HG02943 (cell line): ENCODE measurements around the gene STAM.
"Not testable (repeated sequence)": the region's sequence is repeated elsewhere in the genome, so short reads cannot be mapped to it uniquely, and the experiment has no call there.

ENCODE experiments used
- ATAC-seq: cut with Tn5 transposase; IDR thresholded peaks from one replicate; pipeline ENCODE4 v1.9.1; 2021; ENCODE audit warnings: mild to moderate bottlenecking, low read depth, moderate library complexity; ENCODE audit not compliant: unreplicated experiment

The STAM gene

GRCh38 chr10:17643755-17644484 is at the start of gene STAM:
Gene STAM, plus strand, starts transcription at chr10:17644151. Its CDS starts 189 bp downstream, at chr10:17644340.
- peak; percentile 93 for ATAC-seq

DNA sequence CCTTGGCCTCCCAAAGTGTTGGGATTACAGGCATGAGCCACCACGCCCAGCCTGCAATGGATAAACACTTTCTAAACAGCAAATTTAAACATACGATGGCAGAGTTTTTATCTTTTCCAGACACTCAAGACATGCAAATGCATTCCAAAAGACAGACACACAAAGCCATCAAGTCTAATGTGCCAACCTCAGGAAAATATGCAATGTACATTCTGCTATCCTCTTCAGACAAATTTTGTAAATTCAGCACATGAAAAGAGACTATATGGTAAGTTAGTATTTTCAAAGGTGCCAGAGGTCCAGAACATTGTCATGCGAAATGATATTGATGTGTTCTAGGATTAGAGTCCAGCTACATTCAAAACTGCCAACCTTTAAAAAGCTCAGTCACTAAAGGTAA is 46.6 kb upstream of the STAM start:
- ATAC-seq, result no peak

- ATAC-seq, result no peak
Observed at GRCh38 chr10:17599089-17599488, 44.9 kb upstream of the STAM start.

DNA sequence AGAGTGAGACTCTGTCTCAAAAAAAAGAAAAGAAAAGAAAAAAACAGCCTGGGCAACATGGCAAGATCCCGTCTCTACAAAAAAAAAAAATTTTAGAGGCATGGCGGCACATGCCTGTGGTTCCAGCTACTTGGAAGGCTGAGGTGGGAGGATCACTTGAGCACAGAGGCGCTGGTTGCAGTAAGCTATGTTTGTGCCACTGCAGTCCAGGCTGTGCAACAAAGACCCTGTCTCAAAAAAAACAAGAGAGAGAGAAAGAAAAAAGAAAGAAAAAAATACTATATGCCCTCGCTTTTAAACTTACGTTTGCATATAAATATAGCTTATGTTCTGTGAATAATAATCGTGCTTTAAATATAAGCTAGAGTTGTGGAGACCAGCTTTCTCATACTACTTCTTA is 38.0 kb upstream of the STAM start:
- no peak for ATAC-seq

DNA sequence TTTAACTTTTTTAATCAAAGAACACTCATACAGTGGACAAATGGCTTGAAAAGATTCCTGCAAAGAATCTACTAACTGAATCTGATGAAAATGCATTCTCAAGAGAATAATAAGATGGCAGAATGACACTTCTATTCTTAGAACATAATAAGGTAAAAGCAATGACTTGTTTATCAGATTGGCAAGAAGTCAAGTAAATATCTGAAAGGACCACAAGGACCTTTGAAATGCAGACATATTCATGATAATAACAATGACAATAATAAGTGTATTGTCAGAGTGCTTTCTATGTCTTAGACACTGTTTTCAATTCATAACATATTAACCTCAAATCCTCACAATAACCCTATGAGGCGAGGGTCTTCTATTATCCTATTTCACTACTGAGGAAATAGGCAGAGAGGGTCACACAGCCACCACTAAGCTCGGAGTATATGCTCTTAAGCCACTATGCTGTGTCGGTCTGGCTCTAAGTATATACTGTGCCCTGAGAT is 37.4 kb upstream of the STAM start:
- ATAC-seq, result no peak

DNA sequence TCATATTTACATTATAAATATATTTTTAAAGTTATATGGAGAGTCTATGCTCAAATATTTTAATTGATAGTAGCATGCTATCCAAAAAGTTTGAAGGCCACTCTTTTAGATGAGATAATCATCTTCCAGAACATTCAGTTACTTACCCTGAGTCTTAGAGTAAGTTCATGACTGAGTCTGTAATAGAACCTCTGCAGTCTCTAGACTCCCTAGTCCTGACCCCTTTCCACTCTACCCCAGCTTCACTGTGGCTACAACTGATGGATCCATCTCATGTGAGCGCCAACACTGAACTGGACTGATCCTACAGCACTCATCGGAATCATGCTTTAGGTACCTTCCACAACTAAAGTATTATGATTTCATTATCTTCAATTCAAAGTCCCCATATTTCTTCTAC is 36.9 kb upstream of the STAM start:
- ATAC-seq, result no peak

GRCh38 chr10:17607603-17608332 is 36.2 kb upstream of the STAM start:
- peak; percentile 85 for ATAC-seq

DNA sequence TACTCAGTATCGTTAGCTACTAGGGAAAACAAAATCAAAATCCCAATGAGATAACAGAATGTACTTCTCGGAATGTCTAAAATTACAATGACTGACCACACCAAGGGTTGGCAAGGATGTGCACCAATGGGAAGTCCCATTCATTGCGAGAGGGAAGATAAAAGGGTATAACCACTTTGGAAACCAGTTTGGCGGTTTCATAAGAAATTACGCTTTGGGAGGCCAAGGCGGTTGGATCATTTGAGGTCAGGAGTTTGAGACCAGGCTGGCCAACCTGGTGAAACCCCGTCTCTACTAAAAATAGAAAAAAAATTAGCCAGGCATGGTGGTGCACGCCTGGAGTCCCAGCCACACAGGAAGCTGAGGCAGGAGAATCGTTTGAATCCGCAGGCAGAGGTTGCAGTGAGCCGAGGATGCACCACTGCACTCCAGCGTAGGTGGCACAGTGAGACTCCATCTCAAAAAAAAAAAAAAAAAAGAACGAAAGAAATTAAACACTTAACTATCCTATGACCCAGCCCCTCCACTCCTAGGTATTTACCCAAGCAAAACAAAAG is 34.4 kb upstream of the STAM start:
- no peak for ATAC-seq

- ATAC-seq, result peak; percentile 52
Observed at GRCh38 chr10:17616403-17617030, 27.4 kb upstream of the STAM start.

GRCh38 chr10:17617031-17617911 is 26.7 kb upstream of the STAM start, which contains the start of gene HACD1:
Gene HACD1, minus strand, starts transcription at chr10:17617374. Its CDS starts 35 bp downstream, at chr10:17617339.
- ATAC-seq, result peak; percentile 64

DNA sequence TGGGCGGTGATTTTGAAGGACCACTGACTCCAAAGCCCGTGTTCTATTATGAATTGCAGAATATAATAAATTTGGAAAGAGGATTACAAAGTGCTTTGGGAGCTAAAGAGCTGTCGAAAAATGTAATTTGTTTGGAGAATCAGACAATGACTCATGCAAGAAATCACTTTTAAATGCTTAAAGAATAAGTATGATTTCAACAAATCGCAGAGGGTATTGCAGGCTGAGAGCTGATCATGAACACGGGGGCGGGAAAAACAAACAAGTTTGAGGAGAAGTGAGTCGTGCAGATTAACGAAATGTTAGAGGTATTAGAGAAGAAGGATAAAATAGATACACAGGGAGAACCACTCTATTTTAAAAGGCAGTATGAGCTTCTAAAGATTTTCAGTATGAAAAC is 21.9 kb upstream of the STAM start:
- ATAC-seq, result no peak

- no peak for ATAC-seq
Observed at GRCh38 chr10:17624996-17625395, 19.0 kb upstream of the STAM start.

DNA sequence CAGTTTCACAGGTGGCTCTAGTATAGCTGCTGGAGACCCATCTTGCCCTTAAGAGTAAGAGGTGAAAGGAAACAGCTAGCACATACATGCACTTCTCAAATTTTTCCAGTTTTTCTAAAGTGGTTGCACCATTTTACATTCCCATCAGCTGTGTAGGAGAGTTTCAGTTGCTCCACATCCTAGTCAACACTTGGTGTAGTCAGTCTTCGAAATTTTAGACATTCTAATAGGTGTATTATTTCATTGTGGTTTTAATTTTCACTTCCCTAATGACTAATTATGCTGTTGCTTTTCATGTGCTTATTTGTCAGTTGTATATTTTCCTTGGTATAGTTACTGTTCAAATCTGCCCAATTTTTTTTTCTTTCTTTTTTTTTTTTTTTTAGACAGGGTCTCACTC is 17.3 kb upstream of the STAM start:
- ATAC-seq, result no peak

GRCh38 chr10:17632590-17632989 is 11.4 kb upstream of the STAM start:
- not testable (repeated sequence) for ATAC-seq

GRCh38 chr10:17633353-17633752 is 10.6 kb upstream of the STAM start:
- no peak for ATAC-seq

- ATAC-seq, result no peak
Observed at GRCh38 chr10:17637869-17638268, 6.1 kb upstream of the STAM start.

GRCh38 chr10:17640331-17640816 is 3.6 kb upstream of the STAM start:
- ATAC-seq, result no peak

DNA sequence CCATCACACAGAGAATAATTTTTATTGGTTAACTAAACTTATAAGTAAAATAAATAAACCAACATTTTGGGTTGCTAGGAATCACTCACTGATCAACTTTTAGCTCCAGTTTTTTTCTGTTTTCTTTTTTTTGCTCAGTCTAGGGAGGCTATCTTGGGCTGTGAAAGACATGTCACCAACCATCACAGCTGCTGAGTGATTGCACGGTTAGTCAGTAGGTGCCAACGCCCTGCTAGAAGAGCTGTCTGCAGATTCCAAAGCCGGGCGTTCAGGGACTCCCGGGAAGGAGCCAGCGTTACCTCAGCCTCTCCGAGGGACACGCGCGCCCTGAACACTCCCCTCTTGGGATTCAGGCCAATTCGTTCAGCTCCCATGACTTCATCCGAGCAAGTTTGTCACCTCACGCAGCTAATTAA is 604 bp upstream of the STAM start:
- ATAC-seq, result peak; percentile 31

DNA sequence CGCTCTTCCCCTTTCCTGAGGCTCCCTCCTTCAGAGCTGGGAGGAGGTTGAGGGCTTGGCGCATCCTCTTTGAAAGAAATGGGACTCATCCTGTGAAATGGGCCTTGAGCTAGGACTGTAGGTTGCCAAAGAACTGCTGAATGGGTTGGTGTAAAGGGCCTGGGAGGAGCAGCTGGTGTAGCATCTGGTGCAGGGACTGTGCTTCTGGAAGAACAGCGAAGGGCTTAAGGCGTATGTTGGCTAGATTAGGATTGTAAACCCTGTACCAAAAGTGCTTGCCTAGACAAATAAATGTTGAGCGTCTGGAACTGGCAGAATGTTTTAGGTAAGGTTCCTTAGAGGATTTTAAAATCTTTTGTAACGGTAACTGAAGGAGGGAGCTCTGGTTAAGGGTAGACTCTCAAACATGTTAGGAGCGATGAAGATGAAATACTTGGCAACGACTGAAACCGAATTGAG is 563 bp downstream of the STAM start:
- peak; percentile 41 for ATAC-seq
